Neural progenitor cell (in vitro differentiated cells): Measurements from ENCODE around the gene SEC62.

ENCODE experiments used
- EZH2 ChIP-seq: fragments of 200-600 bp; sonication (generic); IDR thresholded peaks from 2 replicates; pipeline ENCODE4 v1.6.1; 2017; ENCODE audit warnings: antibody characterized with exemption, mild to moderate bottlenecking, moderate library complexity
- EZH2phosphoT487 ChIP-seq: fragments of 200-600 bp; sonication (generic); IDR thresholded peaks from 2 replicates; pipeline ENCODE4 v1.6.1; 2017; ENCODE audit warnings: antibody characterized with exemption
- TF ChIP-seq, protein P1 (sequence below): fragments of 200-600 bp; sonication (generic); IDR thresholded peaks from 2 replicates; pipeline ENCODE4 v1.5.1; 2017; ENCODE audit warnings: antibody characterized with exemption, mild to moderate bottlenecking

DNA sequence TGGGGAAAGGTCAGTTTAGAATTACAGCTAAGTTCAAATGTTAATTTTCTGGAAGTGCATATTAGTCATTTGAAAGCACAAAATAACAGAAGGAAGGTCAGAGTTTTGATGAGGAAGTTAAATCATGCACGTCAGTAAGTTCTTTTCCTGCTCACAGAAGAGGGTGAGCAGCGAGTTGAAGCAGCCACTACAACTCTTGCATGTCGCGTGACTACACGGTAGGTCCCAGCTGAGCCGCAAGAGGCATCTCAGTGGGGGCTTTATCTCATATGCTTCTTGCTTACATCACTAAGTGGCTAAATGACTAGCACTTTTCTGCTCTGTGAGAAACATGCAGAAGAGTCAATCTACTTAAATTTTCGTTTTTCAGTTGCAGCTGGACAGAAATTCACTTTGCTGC is 21.3 kb upstream of the SEC62 start:
- no peak for TF ChIP-seq EZH2
- TF ChIP-seq, protein P1, sequence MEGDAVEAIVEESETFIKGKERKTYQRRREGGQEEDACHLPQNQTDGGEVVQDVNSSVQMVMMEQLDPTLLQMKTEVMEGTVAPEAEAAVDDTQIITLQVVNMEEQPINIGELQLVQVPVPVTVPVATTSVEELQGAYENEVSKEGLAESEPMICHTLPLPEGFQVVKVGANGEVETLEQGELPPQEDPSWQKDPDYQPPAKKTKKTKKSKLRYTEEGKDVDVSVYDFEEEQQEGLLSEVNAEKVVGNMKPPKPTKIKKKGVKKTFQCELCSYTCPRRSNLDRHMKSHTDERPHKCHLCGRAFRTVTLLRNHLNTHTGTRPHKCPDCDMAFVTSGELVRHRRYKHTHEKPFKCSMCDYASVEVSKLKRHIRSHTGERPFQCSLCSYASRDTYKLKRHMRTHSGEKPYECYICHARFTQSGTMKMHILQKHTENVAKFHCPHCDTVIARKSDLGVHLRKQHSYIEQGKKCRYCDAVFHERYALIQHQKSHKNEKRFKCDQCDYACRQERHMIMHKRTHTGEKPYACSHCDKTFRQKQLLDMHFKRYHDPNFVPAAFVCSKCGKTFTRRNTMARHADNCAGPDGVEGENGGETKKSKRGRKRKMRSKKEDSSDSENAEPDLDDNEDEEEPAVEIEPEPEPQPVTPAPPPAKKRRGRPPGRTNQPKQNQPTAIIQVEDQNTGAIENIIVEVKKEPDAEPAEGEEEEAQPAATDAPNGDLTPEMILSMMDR = no peak
- TF ChIP-seq EZH2phosphoT487 = no peak
